Activated naive CD4-positive, alpha-beta T cell treated with anti-CD3 and anti-CD28 coated beads for 36 hours (primary cell): ENCODE data around the gene ELOVL2. TPM values are rescaled to one million over a fixed set of nuclear protein-coding genes. Genes with fewer than 3 reads are reported as not detected.

Experiments
- CTCF ChIA-PET: fragments of 350-600 bp; sonication (Branson Sonifier 250); formaldehyde crosslinking; loops from one replicate; lab custom pipeline; 2021; ENCODE audit warnings: antibody characterized with exemption; lab: Charles Lee
- DNase-seq: peaks from one replicate; pipeline ENCODE4 v3.0.0-alpha.2; 2020
- H3K27ac Mint-ChIP-seq: one replicate; pipeline ENCODE4 v1.8.0; 2021; ENCODE audit warnings: mild to moderate bottlenecking, mixed read lengths
- H3K27me3 Mint-ChIP-seq: one replicate; pipeline ENCODE4 v1.8.0; 2021; ENCODE audit warnings: low read depth, mixed read lengths
- H3K36me3 Mint-ChIP-seq: one replicate; pipeline ENCODE4 v1.8.0; 2021; ENCODE audit warnings: low read depth, mixed read lengths
- H3K4me1 Mint-ChIP-seq: one replicate; pipeline ENCODE4 v1.8.0; 2021; ENCODE audit warnings: low read depth, mixed read lengths
- H3K4me3 Mint-ChIP-seq: one replicate; pipeline ENCODE4 v1.8.0; 2021; ENCODE audit warnings: mild to moderate bottlenecking, moderate library complexity, mixed read lengths
- H3K9me3 Mint-ChIP-seq: one replicate; pipeline ENCODE4 v1.8.0; 2021; ENCODE audit warnings: mixed read lengths
- intact Hi-C: fragments of 100-400 bp; cut with micrococcal nuclease; formaldehyde crosslinking; loops from one replicate; pipeline ENCODE4 v1.15.1; 2023
- total RNA-seq, 2 experiments: library from RNA; stranded (reverse); gene quantifications; one replicate each; pipeline ENCODE4 v1.2.3, GENCODE V29; 2021

Gene ELOVL2
- total RNA-seq, 2 experiments from 2014 or later, result not detected

GRCh38 chr6:11054722-11055121 lies 10.6 kb upstream of the ELOVL2 start:
- Mint-ChIP-seq H3K9me3 (no peaks in the 10 kb centered on the region), H3K36me3 (no peaks in the 10 kb centered on the region), H3K4me3 (no peak overlapping the region), H3K4me1 (no peaks in the 10 kb centered on the region), H3K27ac (no peak overlapping the region), H3K27me3 (peaks cover 10% of the 10 kb centered on the region)
- no peak for DNase-seq
- CTCF ChIA-PET, result interaction anchor here (0.9 to 1.3 kb wide), 2 partner anchors 14 to 576 kb away, joined by 4 read pairs; no protein-coding TSS in a partner anchor
- intact Hi-C loops, result no loop called here

- H3K27ac Mint-ChIP-seq, result no peak overlapping the region
Measured at GRCh38 chr6:11053307-11053706, 9.2 kb upstream of the ELOVL2 start.

DNA sequence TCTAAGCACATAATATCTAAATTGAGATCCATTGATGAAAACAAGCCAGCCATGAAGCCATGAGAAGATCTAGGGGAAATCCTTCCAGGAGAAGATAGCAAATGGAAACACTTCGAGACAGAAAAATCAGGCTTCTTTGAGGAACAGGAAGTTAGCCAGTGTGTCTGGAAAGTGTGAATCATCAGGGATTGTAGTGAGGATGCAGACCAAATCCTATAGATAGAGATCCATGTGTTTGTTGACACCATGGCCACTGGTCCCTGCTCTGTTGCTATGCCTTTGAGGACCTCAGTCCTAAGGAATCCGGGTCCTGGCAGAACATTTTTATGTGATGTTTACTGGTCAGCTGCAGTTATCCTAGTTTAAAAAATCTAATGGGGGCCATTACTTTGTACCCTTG lies 6.6 kb upstream of the ELOVL2 start:
- CTCF ChIA-PET, result no interaction called here
- no peaks in the 10 kb centered on the region for H3K9me3 Mint-ChIP-seq
- no peaks in the 10 kb centered on the region for H3K36me3 Mint-ChIP-seq
- DNase-seq, result no peak
- no peak overlapping the region for H3K4me3 Mint-ChIP-seq
- no peaks in the 10 kb centered on the region for H3K4me1 Mint-ChIP-seq
- no peak overlapping the region for H3K27ac Mint-ChIP-seq
- peaks cover 34% of the 10 kb centered on the region for H3K27me3 Mint-ChIP-seq
- intact Hi-C loops, result no loop called here

More at GRCh38 chr6:11053307-11053706, 9.2 kb upstream of the ELOVL2 start:
- no peak for DNase-seq
- no peak overlapping the region for H3K4me3 Mint-ChIP-seq
- CTCF ChIA-PET, result interaction anchor here (0.6 to 1.6 kb wide), 2 partner anchors 11 to 99 kb away, joined by 3 to 6 read pairs; no protein-coding TSS in a partner anchor
- intact Hi-C loops, result no loop called here
- H3K9me3 Mint-ChIP-seq, result no peaks in the 10 kb centered on the region
- H3K27me3 Mint-ChIP-seq, result peaks cover 18% of the 10 kb centered on the region
- H3K4me1 Mint-ChIP-seq, result no peaks in the 10 kb centered on the region
- H3K36me3 Mint-ChIP-seq, result no peaks in the 10 kb centered on the region

GRCh38 chr6:11044712-11045167 lies 635 bp upstream of the ELOVL2 start:
- no peaks in the 10 kb centered on the region for H3K36me3 Mint-ChIP-seq
- DNase-seq, result no peak
- CTCF ChIA-PET, result no interaction called here
- intact Hi-C loops, result loop anchor here (1.0 kb wide), 1 partner anchor 90 kb away; no protein-coding TSS in a partner anchor
- H3K4me1 Mint-ChIP-seq, result peaks cover 12% of the 10 kb centered on the region
- H3K4me3 Mint-ChIP-seq, result peak overlapping the region; percentile 64
- H3K27ac Mint-ChIP-seq, result no peak overlapping the region
- H3K9me3 Mint-ChIP-seq, result no peaks in the 10 kb centered on the region
- H3K27me3 Mint-ChIP-seq, result peaks cover 54% of the 10 kb centered on the region

DNA sequence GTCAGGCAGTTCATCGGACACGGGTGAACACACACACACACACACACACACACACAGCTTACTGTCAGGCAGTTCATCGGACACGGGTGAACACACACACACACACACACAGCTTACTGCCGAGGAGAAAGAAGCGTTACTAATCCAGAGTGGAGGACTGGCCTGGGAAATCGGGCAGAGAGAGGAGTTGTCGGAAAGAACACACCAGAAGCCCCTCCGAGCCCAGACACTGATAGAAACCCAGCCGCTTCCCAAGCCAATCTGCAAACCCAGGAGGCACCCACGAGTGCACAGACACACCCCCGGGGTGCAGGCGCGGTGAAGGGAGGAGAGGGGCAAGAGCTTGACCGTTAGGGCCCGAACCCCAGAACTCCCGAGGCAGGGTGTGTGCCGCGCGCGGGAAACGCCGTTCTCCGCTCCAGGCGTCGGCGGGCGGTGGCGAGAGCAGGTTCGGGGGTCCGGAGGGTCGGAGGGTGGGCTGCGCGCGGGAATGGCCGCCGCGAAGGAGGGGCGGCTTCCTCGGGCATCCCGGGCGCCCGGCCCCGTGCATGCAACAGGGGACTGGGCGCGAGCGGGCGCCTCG lies 636 bp downstream of the ELOVL2 start:
- intact Hi-C loops, result no loop called here
- no peak overlapping the region for H3K27ac Mint-ChIP-seq
- CTCF ChIA-PET, result interaction anchor here (0.6 kb wide), 1 partner anchor 16 kb away, joined by 3 read pairs; no protein-coding TSS in a partner anchor

GRCh38 chr6:11042750-11043377 lies 1.2 kb downstream of the ELOVL2 start:
- H3K4me1 Mint-ChIP-seq, result peaks cover 12% of the 10 kb centered on the region
- no peaks in the 10 kb centered on the region for H3K36me3 Mint-ChIP-seq
- H3K9me3 Mint-ChIP-seq, result no peaks in the 10 kb centered on the region
- peak overlapping the region; percentile 61 for H3K4me3 Mint-ChIP-seq
- intact Hi-C loops, result no loop called here
- peaks cover 51% of the 10 kb centered on the region for H3K27me3 Mint-ChIP-seq
- DNase-seq, result no peak
- CTCF ChIA-PET, result interaction anchor here (0.5 kb wide), 1 partner anchor 426 kb away, joined by 6 read pairs; no protein-coding TSS in a partner anchor
- no peak overlapping the region for H3K27ac Mint-ChIP-seq

More for the DNA sequence above, 636 bp downstream of the ELOVL2 start:
- Mint-ChIP-seq H3K9me3 (no peaks in the 10 kb centered on the region), H3K27me3 (peaks cover 52% of the 10 kb centered on the region), H3K4me3 (peak overlapping the region; percentile 61), H3K36me3 (no peaks in the 10 kb centered on the region), H3K4me1 (peaks cover 12% of the 10 kb centered on the region)
- no peak for DNase-seq

DNA sequence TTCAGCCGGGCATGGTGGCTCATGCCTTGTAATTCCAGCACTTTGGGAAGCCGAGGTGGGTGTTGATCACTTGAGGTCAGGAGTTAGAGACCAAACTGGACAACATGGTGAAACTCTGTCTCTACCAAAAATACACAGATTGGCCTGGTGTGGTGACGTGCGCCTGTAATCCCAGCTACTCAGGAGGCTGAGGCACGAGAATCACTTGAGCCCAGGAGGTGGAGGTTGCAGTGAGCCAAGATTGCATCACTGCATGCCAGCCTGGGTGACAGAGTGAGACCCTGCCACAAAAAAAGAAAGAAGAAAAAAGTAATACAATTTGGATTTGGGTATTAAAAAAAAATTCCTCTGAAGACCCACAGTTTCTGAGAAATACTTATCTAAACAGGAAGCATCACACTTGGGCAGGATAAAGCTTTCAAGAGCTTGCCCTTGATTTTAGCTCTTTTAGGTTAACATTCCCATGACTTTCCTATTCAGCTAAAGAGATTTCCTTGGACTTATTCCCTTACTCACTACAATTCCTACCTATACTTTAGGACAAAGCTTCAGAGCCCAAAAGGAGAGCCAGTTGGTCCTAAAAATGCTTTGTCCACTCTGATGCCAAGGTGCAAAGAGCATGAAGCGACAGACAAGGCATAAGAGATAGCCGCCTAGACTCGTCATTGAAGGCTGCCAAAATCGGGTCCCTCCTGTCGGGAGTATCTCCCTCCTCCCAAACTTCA lies 1.9 kb downstream of the ELOVL2 start:
- CTCF ChIA-PET, result interaction anchor here (0.5 kb wide), 1 partner anchor 426 kb away, joined by 6 read pairs; no protein-coding TSS in a partner anchor
- intact Hi-C loops, result no loop called here
- no peak for DNase-seq
- H3K36me3 Mint-ChIP-seq, result no peaks in the 10 kb centered on the region
- no peak overlapping the region for H3K27ac Mint-ChIP-seq
- H3K9me3 Mint-ChIP-seq, result no peaks in the 10 kb centered on the region
- H3K4me3 Mint-ChIP-seq, result no peak overlapping the region
- H3K27me3 Mint-ChIP-seq, result peaks cover 48% of the 10 kb centered on the region
- peaks cover 12% of the 10 kb centered on the region for H3K4me1 Mint-ChIP-seq

DNA sequence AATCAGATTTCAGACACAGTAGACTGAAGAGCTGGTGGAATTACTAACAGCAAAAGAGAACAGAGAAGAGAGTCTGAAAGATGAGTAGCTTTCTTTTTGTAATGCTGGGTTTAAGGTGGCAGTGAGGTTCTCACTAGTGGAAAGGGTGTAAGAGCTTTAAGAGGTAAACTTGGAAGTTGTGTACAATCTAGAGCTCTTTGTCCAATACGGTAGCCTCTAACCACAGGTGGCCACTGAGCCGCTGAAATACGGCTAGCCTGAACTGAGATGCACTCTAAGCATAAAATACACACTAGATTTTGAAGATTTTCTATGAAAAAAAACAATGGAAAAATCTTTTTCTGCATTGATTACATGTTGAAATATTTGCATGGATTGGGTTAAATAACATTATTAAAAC lies 4.0 kb downstream of the ELOVL2 start:
- CTCF ChIA-PET, result interaction anchor here (0.7 to 1.5 kb wide), 2 partner anchors 13 to 86 kb away, joined by 3 to 4 read pairs; no protein-coding TSS in a partner anchor
- intact Hi-C loops, result no loop called here
- Mint-ChIP-seq H3K4me3 (no peak overlapping the region), H3K36me3 (no peaks in the 10 kb centered on the region), H3K9me3 (no peaks in the 10 kb centered on the region), H3K4me1 (peaks cover 12% of the 10 kb centered on the region), H3K27ac (no peak overlapping the region), H3K27me3 (peaks cover 49% of the 10 kb centered on the region)
- no peak for DNase-seq

- DNase-seq, result no peak
- H3K27ac Mint-ChIP-seq, result no peak overlapping the region
- intact Hi-C loops, result no loop called here
- H3K4me1 Mint-ChIP-seq, result peaks cover 6% of the 10 kb centered on the region
- CTCF ChIA-PET, result interaction anchor here (1.1 kb wide), 1 partner anchor 9 kb away, joined by 3 read pairs; no protein-coding TSS in a partner anchor
- no peaks in the 10 kb centered on the region for H3K9me3 Mint-ChIP-seq
- no peak overlapping the region for H3K4me3 Mint-ChIP-seq
- no peaks in the 10 kb centered on the region for H3K36me3 Mint-ChIP-seq
- H3K27me3 Mint-ChIP-seq, result peaks cover 45% of the 10 kb centered on the region
Measured at GRCh38 chr6:11039040-11039439, 5.1 kb downstream of the ELOVL2 start.

DNA sequence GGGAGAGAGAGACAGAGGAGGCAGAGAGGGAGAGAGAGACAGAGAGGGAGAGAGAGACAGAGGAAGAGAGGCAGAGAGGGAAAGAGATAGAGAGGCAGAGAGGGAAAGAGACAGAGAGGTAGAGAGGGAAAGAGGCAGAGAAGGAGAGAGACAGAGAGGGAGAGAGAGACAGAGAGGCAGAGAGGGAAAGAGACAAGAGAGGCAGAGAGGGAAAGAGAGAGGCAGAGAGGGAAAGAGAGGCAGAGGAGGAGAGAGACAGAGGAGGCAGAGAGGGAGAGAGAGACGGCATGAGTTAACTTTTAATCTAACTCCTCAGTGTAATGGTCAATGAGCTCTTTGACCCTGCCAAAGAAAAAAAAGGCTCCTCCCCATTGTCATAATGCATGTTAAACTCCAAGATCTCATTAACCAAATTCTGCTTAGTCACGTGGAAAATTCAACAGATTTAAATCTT lies 7.1 kb downstream of the ELOVL2 start:
- H3K4me1 Mint-ChIP-seq, result no peaks in the 10 kb centered on the region
- intact Hi-C loops, result no loop called here
- CTCF ChIA-PET, result no interaction called here
- H3K27ac Mint-ChIP-seq, result no peak overlapping the region
- H3K9me3 Mint-ChIP-seq, result no peaks in the 10 kb centered on the region
- no peak for DNase-seq
- no peaks in the 10 kb centered on the region for H3K36me3 Mint-ChIP-seq
- H3K4me3 Mint-ChIP-seq, result no peak overlapping the region
- peaks cover 34% of the 10 kb centered on the region for H3K27me3 Mint-ChIP-seq

DNA sequence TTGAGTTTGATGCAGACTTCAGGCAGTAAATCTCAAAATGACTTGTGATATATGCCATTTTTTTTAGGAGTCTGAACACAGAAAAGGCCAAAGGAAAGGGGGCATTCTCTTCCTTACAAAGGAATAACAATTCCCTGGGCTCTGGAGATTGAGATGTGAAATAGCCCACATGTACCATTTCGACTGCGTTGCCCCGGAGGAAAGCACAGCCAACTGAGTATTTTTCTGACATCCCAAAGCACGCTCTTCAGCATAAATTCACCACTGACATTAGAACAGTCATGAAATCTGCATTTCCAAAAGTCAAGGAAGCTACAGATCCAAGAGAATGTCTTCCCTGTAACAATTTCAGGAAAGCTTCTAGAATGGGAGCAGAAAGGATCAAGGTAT lies 7.8 kb downstream of the ELOVL2 start:
- no peak for DNase-seq
- Mint-ChIP-seq H3K36me3 (no peaks in the 10 kb centered on the region), H3K27ac (no peak overlapping the region), H3K4me1 (no peaks in the 10 kb centered on the region), H3K27me3 (peaks cover 34% of the 10 kb centered on the region), H3K4me3 (no peak overlapping the region), H3K9me3 (no peaks in the 10 kb centered on the region)
- intact Hi-C loops, result no loop called here
- CTCF ChIA-PET, result no interaction called here

DNA sequence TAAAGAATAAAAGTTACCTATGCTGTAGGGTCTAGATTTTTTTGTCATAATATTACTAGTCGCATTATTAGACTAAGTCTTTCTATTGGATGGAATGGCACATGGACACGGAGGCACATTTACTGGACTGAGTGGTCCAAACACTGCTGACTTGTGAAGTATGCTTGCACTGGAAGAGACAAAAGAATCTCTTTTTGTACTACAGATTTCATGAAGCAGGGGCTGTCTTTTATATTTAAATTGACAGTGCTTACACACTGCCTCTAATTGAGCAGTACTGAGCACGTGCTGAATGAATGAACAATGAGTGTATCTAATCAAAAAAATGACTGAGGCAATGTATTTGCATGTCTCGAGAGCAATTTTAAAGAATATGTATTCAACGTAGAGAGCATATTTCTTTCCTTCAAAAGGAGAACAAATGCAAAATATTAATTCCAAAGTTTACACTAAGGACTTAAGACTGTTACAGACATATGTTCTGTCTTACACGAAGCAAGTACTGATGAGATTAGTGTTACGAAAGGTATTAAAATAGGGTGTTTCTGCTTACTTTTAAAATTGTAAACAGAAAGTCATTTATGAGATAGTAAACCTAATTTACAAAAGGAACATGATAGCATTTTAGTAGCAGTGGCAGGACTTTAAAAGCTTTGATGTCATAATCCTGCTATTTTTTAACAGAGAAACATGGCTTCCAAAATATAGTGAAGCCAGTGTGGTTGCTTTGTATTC lies 8.3 kb downstream of the ELOVL2 start:
- H3K4me3 Mint-ChIP-seq, result no peak overlapping the region
- DNase-seq, result no peak
- peaks cover 30% of the 10 kb centered on the region for H3K27me3 Mint-ChIP-seq
- CTCF ChIA-PET, result no interaction called here
- intact Hi-C loops, result no loop called here
- no peaks in the 10 kb centered on the region for H3K4me1 Mint-ChIP-seq
- no peaks in the 10 kb centered on the region for H3K36me3 Mint-ChIP-seq
- no peak overlapping the region for H3K27ac Mint-ChIP-seq
- no peaks in the 10 kb centered on the region for H3K9me3 Mint-ChIP-seq
